NCI-H146 treated with DMSO at 0.1 percent for 48 hours (cell line): ENCODE data around the gene SLC22A23.
A peak's percentile ranks its signal among the peaks of the same experiment; 100 is the strongest.

Experiments used
- DNase-seq: peaks from one replicate; lab custom pipeline; 2025; ENCODE audit not compliant: unreplicated experiment; lab: John Stamatoyannopoulos, UW

The SLC22A23 gene

GRCh38 chr6:3471711-3472110 is 14.9 kb upstream of the SLC22A23 start:
- DNase-seq: peak; percentile 76

GRCh38 chr6:3471286-3471685 is 14.4 kb upstream of the SLC22A23 start:
- DNase-seq: no peak

GRCh38 chr6:3468585-3468984 is 11.7 kb upstream of the SLC22A23 start:
- DNase-seq: no peak

- DNase-seq: no peak
Measured at GRCh38 chr6:3467996-3468395, 11.1 kb upstream of the SLC22A23 start.

GRCh38 chr6:3466488-3467219 is 9.8 kb upstream of the SLC22A23 start:
- no peak for DNase-seq

GRCh38 chr6:3460253-3460652 is 3.4 kb upstream of the SLC22A23 start:
- no peak for DNase-seq

- DNase-seq: no peak
Measured at GRCh38 chr6:3458706-3459421, 2.0 kb upstream of the SLC22A23 start.

GRCh38 chr6:3457710-3458602 is 1.1 kb upstream of the SLC22A23 start:
- peak; percentile 83 for DNase-seq

- no peak for DNase-seq
Measured at GRCh38 chr6:3456395-3456897, 404 bp downstream of the SLC22A23 start.

- no peak for DNase-seq
Measured at GRCh38 chr6:3455569-3456394, 1.1 kb downstream of the SLC22A23 start.

GRCh38 chr6:3455147-3455568 is 1.7 kb downstream of the SLC22A23 start:
- DNase-seq: no peak

GRCh38 chr6:3454273-3455010 is 2.4 kb downstream of the SLC22A23 start:
- no peak for DNase-seq

- DNase-seq: no peak
Measured at GRCh38 chr6:3453413-3454272, 3.2 kb downstream of the SLC22A23 start.

- DNase-seq: no peak
Measured at GRCh38 chr6:3451498-3451897, 5.4 kb downstream of the SLC22A23 start.

GRCh38 chr6:3450888-3451287 is 6.0 kb downstream of the SLC22A23 start:
- no peak for DNase-seq

GRCh38 chr6:3449750-3450305 is 7.0 kb downstream of the SLC22A23 start:
- no peak for DNase-seq

- DNase-seq: no peak
Measured at GRCh38 chr6:3449321-3449720, 7.5 kb downstream of the SLC22A23 start.

GRCh38 chr6:3447005-3447404 is 9.8 kb downstream of the SLC22A23 start:
- DNase-seq: no peak

GRCh38 chr6:3446184-3446583 is 10.7 kb downstream of the SLC22A23 start:
- no peak for DNase-seq
